ENCODE data around the gene TDRD12.
"Not testable (repeated sequence)": the region's sequence is repeated elsewhere in the genome, so short reads cannot be mapped to it uniquely, and the experiment has no call there.

TDRD12 gene

GRCh38 chr19:32691291-32691951 lies 28.1 kb upstream of the TDRD12 start, which contains the start of gene NUDT19:
TSS of gene NUDT19 (plus strand) at chr19:32691821. CDS start at chr19:32691961, 140 bp downstream.
- H3K79me2 ChIP-seq (ENCODE audit: low read length) = peaks cover 57% of the 10 kb centered on the region
- H3K36me3 ChIP-seq (replicated peaks; ENCODE audit: low read depth, low read length) = peaks cover 3% of the 10 kb centered on the region
- peaks cover 16% of the 10 kb centered on the region; the same call in 1 of the 2 replicates for H4K20me1 ChIP-seq (ENCODE audit: insufficient read depth, low read length)
- peak within 1 kb of the TSS; percentile 97 for H3K4me2 ChIP-seq (ENCODE audit: low read length)
- peak within 1 kb of the TSS; percentile 94 for H3K9ac ChIP-seq (ENCODE audit: low read length)
- peak within 1 kb of the TSS; percentile 90 for H2AFZ ChIP-seq (ENCODE audit: low read depth, low read length)
- H3K9me3 ChIP-seq (ENCODE audit: insufficient read depth, low read length) = no peaks in the 10 kb centered on the region
- TF ChIP-seq EZH2phosphoT487 (IDR thresholded peaks at IDR 0.05; ENCODE audit: low read depth) = no peak
- TF ChIP-seq, protein P1, sequence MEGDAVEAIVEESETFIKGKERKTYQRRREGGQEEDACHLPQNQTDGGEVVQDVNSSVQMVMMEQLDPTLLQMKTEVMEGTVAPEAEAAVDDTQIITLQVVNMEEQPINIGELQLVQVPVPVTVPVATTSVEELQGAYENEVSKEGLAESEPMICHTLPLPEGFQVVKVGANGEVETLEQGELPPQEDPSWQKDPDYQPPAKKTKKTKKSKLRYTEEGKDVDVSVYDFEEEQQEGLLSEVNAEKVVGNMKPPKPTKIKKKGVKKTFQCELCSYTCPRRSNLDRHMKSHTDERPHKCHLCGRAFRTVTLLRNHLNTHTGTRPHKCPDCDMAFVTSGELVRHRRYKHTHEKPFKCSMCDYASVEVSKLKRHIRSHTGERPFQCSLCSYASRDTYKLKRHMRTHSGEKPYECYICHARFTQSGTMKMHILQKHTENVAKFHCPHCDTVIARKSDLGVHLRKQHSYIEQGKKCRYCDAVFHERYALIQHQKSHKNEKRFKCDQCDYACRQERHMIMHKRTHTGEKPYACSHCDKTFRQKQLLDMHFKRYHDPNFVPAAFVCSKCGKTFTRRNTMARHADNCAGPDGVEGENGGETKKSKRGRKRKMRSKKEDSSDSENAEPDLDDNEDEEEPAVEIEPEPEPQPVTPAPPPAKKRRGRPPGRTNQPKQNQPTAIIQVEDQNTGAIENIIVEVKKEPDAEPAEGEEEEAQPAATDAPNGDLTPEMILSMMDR (IDR thresholded peaks at IDR 0.05; ENCODE audit: low read depth, low read length) = no peak
- peak within 1 kb of the TSS; percentile 90 for H3K4me3 ChIP-seq (ENCODE audit: low read length)
- H3K27me3 ChIP-seq (ENCODE audit: low read depth, low read length) = no peaks in the 10 kb centered on the region
- H3K27ac ChIP-seq (ENCODE audit: low read length) = peak within 1 kb of the TSS; percentile 58
- H3K4me1 ChIP-seq (ENCODE audit: low read length) = peaks cover 27% of the 10 kb centered on the region

DNA sequence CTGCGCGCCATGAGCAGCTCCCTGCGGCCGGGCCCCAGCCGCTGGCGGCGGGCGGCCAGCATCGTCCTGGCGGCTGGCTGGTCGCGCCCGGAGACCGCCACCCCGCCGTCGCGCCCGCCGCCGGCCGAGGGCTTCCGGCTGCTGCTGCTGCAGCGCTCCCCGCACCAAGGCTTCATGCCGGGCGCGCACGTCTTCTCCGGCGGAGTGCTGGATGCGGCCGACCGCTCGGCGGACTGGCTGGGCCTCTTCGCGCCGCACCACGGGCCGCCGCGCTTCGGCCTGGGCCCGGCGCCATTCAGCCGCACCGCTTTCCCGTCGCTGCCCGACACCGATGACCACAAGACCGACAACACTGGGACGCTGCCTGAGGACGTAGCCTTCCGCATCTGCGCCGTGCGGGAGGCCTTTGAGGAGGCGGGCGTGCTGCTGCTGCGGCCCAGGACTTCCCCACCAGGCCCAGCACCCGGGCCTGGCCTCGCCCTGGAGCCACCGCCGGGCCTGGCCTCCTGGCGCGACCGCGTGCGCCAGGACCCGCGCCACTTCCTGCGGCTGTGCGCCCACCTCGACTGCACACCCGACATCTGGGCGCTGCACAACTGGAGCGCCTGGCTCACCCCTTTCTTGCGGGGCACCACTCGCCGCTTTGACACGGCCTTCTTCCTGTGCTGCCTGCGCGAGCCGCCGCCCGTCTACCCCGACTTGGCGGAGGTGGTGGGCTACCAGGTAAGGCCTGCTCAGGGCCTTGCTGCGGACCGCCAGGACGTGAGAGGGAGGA lies 27.4 kb upstream of the TDRD12 start:
- H3K9me3 ChIP-seq (ENCODE audit: insufficient read depth, low read length) = no peaks in the 10 kb centered on the region
- H2AFZ ChIP-seq (ENCODE audit: low read depth, low read length) = peak overlapping the region; percentile 90; the same call in 1 of the 2 replicates
- H3K27ac ChIP-seq (ENCODE audit: low read length) = peak overlapping the region; percentile 58
- H3K4me2 ChIP-seq (ENCODE audit: low read length) = peak overlapping the region; percentile 97
- peaks cover 27% of the 10 kb centered on the region for H3K4me1 ChIP-seq (ENCODE audit: low read length)
- peaks cover 64% of the 10 kb centered on the region for H3K79me2 ChIP-seq (ENCODE audit: low read length)
- H4K20me1 ChIP-seq (ENCODE audit: insufficient read depth, low read length) = peaks cover 20% of the 10 kb centered on the region
- peaks cover 3% of the 10 kb centered on the region for H3K36me3 ChIP-seq (replicated peaks; ENCODE audit: low read depth, low read length)
- TF ChIP-seq, protein P1 (IDR thresholded peaks at IDR 0.05; ENCODE audit: low read depth, low read length) = no peak
- no peak for TF ChIP-seq EZH2phosphoT487 (IDR thresholded peaks at IDR 0.05; ENCODE audit: low read depth)
- peak overlapping the region; percentile 90 for H3K4me3 ChIP-seq (ENCODE audit: low read length)
- peak overlapping the region; percentile 94 for H3K9ac ChIP-seq (ENCODE audit: low read length)
- no peaks in the 10 kb centered on the region for H3K27me3 ChIP-seq (ENCODE audit: low read depth, low read length)

DNA sequence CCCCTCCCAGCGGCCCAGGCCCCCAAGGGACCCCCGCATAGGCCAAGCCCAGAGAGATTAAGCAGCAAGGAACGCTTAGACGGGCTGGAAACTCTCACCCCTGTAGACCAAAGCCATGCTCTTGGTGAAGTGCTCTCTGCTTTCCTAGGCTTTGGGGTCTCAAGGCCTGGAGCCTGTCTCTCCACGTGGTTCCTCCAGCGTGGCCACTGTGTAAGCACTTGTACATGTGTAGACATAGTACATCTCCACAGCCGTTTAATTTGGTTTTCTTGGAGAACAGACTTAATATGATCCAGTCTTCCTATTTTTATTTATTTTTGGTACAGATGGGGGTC lies 26.9 kb upstream of the TDRD12 start:
- Histone ChIP-seq H3K4me3 (ENCODE audit: low read length) (peak overlapping the region; percentile 90), H4K20me1 (ENCODE audit: insufficient read depth, low read length) (peaks cover 25% of the 10 kb centered on the region), H3K79me2 (ENCODE audit: low read length) (peaks cover 70% of the 10 kb centered on the region), H3K27ac (ENCODE audit: low read length) (peak overlapping the region; percentile 58), H3K27me3 (ENCODE audit: low read depth, low read length) (no peaks in the 10 kb centered on the region), H3K4me2 (ENCODE audit: low read length) (peak overlapping the region; percentile 97), H2AFZ (ENCODE audit: low read depth, low read length) (peak overlapping the region; percentile 35; the same call in 1 of the 2 replicates), H3K36me3 (replicated peaks; ENCODE audit: low read depth, low read length) (peaks cover 3% of the 10 kb centered on the region), H3K9me3 (ENCODE audit: insufficient read depth, low read length) (no peaks in the 10 kb centered on the region), H3K4me1 (ENCODE audit: low read length) (peaks cover 27% of the 10 kb centered on the region), H3K9ac (ENCODE audit: low read length) (peak overlapping the region; percentile 94)
- TF ChIP-seq EZH2phosphoT487 (IDR thresholded peaks at IDR 0.05; ENCODE audit: low read depth) = no peak
- TF ChIP-seq, protein P1 (IDR thresholded peaks at IDR 0.05; ENCODE audit: low read depth, low read length) = no peak

GRCh38 chr19:32693151-32694108 lies 26.1 kb upstream of the TDRD12 start:
- peaks cover 27% of the 10 kb centered on the region for H3K4me1 ChIP-seq (ENCODE audit: low read length)
- H3K36me3 ChIP-seq (replicated peaks; ENCODE audit: low read depth, low read length); H3K27ac ChIP-seq (ENCODE audit: low read length); H3K27me3 ChIP-seq (ENCODE audit: low read depth, low read length); H2AFZ ChIP-seq (ENCODE audit: low read depth, low read length); H3K9me3 ChIP-seq (ENCODE audit: insufficient read depth, low read length): not testable (repeated sequence)
- peaks cover 77% of the 10 kb centered on the region for H3K79me2 ChIP-seq (ENCODE audit: low read length)
- peak overlapping the region; percentile 90 for H3K4me3 ChIP-seq (ENCODE audit: low read length)
- H3K9ac ChIP-seq (ENCODE audit: low read length) = peak overlapping the region; percentile 94
- peak overlapping the region; percentile 97 for H3K4me2 ChIP-seq (ENCODE audit: low read length)
- H4K20me1 ChIP-seq (ENCODE audit: insufficient read depth, low read length) = peaks cover 29% of the 10 kb centered on the region

GRCh38 chr19:32694316-32694715 lies 25.3 kb upstream of the TDRD12 start:
- Histone ChIP-seq H3K79me2 (ENCODE audit: low read length) (peaks cover 86% of the 10 kb centered on the region), H3K4me1 (ENCODE audit: low read length) (peaks cover 27% of the 10 kb centered on the region), H4K20me1 (ENCODE audit: insufficient read depth, low read length) (peaks cover 29% of the 10 kb centered on the region), H3K4me3 (ENCODE audit: low read length) (peak overlapping the region; percentile 90), H3K4me2 (ENCODE audit: low read length) (peak overlapping the region; percentile 97)
- not testable (repeated sequence) for H3K36me3 ChIP-seq (replicated peaks; ENCODE audit: low read depth, low read length); H3K27ac ChIP-seq (ENCODE audit: low read length); H3K9me3 ChIP-seq (ENCODE audit: insufficient read depth, low read length); H3K9ac ChIP-seq (ENCODE audit: low read length); H2AFZ ChIP-seq (ENCODE audit: low read depth, low read length); H3K27me3 ChIP-seq (ENCODE audit: low read depth, low read length)

- H3K4me1 ChIP-seq (ENCODE audit: low read length) = peaks cover 27% of the 10 kb centered on the region
- not testable (repeated sequence) for H3K36me3 ChIP-seq (replicated peaks; ENCODE audit: low read depth, low read length); H2AFZ ChIP-seq (ENCODE audit: low read depth, low read length); H3K27me3 ChIP-seq (ENCODE audit: low read depth, low read length); H3K4me2 ChIP-seq (ENCODE audit: low read length); H3K9ac ChIP-seq (ENCODE audit: low read length); H3K27ac ChIP-seq (ENCODE audit: low read length); H3K4me3 ChIP-seq (ENCODE audit: low read length); H3K9me3 ChIP-seq (ENCODE audit: insufficient read depth, low read length)
- H4K20me1 ChIP-seq (ENCODE audit: insufficient read depth, low read length) = peaks cover 29% of the 10 kb centered on the region
- H3K79me2 ChIP-seq (ENCODE audit: low read length) = peaks cover 91% of the 10 kb centered on the region
These were observed 24.7 kb upstream of the TDRD12 start for GRCh38 chr19:32694851-32695250.
